GM12878 (cell line): ENCODE measurements around the gene TBC1D5. TPM values are rescaled to one million over a fixed set of nuclear protein-coding genes. Genes with fewer than 3 reads are reported as not detected.

ENCODE experiments used
- BHLHE40 ChIP-seq, 2 experiments: fragments of 450-650 bp in 1 of 2; IDR thresholded peaks; 2 replicates each; pipeline ENCODE4 v1.6.1; 2011 to 2017; ENCODE audit warnings: low read depth in 2 of 2, borderline replicate concordance in 1 of 2, improper control_type of control experiment in 1 of 2, low read length in 1 of 2, mild to moderate bottlenecking in 1 of 2
- EP300 ChIP-seq, 2 experiments: fragments of 150-350 bp in 1 of 2; IDR thresholded peaks; 2 replicates each; pipeline ENCODE4 v1.6.1; 2011 to 2012; ENCODE audit warnings: low read depth in 2 of 2, low read length in 2 of 2, borderline replicate concordance in 1 of 2, improper control_type of control experiment in 1 of 2, inconsistent platforms in 1 of 2; ENCODE audit not compliant: control insufficient read depth in 1 of 2
- ESRRA ChIP-seq: IDR thresholded peaks from 2 replicates; pipeline ENCODE4 v1.6.1; 2012; ENCODE audit warnings: mild to moderate bottlenecking, low read length, improper control_type of control experiment
- HDAC6 ChIP-seq: fragments of 200-600 bp; sonication (generic); IDR thresholded peaks from one replicate; pipeline ENCODE4 v1.8.0; 2017; ENCODE audit warnings: antibody characterized with exemption; ENCODE audit not compliant: unreplicated experiment
- KLF5 ChIP-seq: fragments of 450-650 bp; IDR thresholded peaks from 2 replicates; pipeline ENCODE4 v1.6.1; 2014; ENCODE audit warnings: mild to moderate bottlenecking; ENCODE audit not compliant: partially characterized antibody
- MEF2A ChIP-seq: IDR thresholded peaks from 2 replicates; pipeline ENCODE4 v1.6.1; 2011; ENCODE audit warnings: low read depth, mild to moderate bottlenecking, low read length, moderate library complexity; ENCODE audit not compliant: insufficient read depth
- MEF2B ChIP-seq: fragments of 450-650 bp; IDR thresholded peaks from 2 replicates; pipeline ENCODE4 v1.6.1; 2018; ENCODE audit warnings: mild to moderate bottlenecking, moderate library complexity; ENCODE audit not compliant: partially characterized antibody, poor library complexity, severe bottlenecking
- NFIC ChIP-seq: IDR thresholded peaks from 2 replicates; pipeline ENCODE4 v1.6.1; 2012; ENCODE audit warnings: low read depth, mild to moderate bottlenecking, inconsistent platforms, low read length, moderate library complexity
- PAX8 ChIP-seq: fragments of 450-650 bp; IDR thresholded peaks from 2 replicates; pipeline ENCODE4 v1.6.1; 2017; ENCODE audit warnings: mild to moderate bottlenecking, moderate library complexity
- POU2F2 ChIP-seq: IDR thresholded peaks from 3 replicates; pipeline ENCODE4 v1.6.1; 2011; ENCODE audit warnings: low read depth, mild to moderate bottlenecking, low read length, borderline replicate concordance
- RB1 ChIP-seq: fragments of 450-650 bp; formaldehyde crosslinking; IDR thresholded peaks from 2 replicates; pipeline ENCODE4 v1.6.1; 2017; ENCODE audit warnings: mild to moderate bottlenecking, borderline replicate concordance
- RBBP5 ChIP-seq: fragments of 200-600 bp; sonication (generic); conservative IDR thresholded peaks from 2 replicates; pipeline ENCODE4 v1.6.1; 2016
- RUNX3 ChIP-seq: IDR thresholded peaks from 2 replicates; pipeline ENCODE4 v1.6.1; 2012; ENCODE audit warnings: low read length, inconsistent platforms
- TARDBP ChIP-seq: IDR thresholded peaks from 2 replicates; pipeline ENCODE4 v1.6.1; 2016; ENCODE audit warnings: borderline replicate concordance
- ZNF24 ChIP-seq: fragments of 450-650 bp; IDR thresholded peaks from 2 replicates; pipeline ENCODE4 v1.6.1; 2017; ENCODE audit warnings: antibody characterized with exemption, mild to moderate bottlenecking
- ZNF384 ChIP-seq: IDR thresholded peaks from 2 replicates; pipeline ENCODE4 v1.6.1; 2012; ENCODE audit warnings: low read depth, mild to moderate bottlenecking, low read length, improper control_type of control experiment, borderline replicate concordance
- polyA plus RNA-seq, 11 experiments: library from polyadenylated mRNA; depleted of rRNA in 4 of 11; unstranded in 6 of 11; stranded (reverse) in 5 of 11; fragments of >200 nt; fragmentation: Nextera tagmentation in 4 of 11; fragmentation: Illumina TruSeq in 1 of 11; extraction: Ambion mirVana in 4 of 11; extraction: Trizol in 1 of 11; gene quantifications; 1 replicate in 1 of 11; 2 replicates in 10 of 11; pipeline versions ENCODE4 v1.2.1 to v1.2.3, GENCODE V29; 2011 to 2016; ENCODE audit warnings: inconsistent platforms in 2 of 11, missing spikeins in 2 of 11, low read depth in 1 of 11
- total RNA-seq, 4 experiments: library from RNA; depleted of rRNA in 3 of 4; stranded (reverse); fragments of >200 nt in 3 of 4; fragmentation: Illumina TruSeq in 1 of 4; extraction: Trizol in 1 of 4; gene quantifications; 2 replicates each; pipeline versions ENCODE4 v1.2.1 to v1.2.3, GENCODE V29; 2013 to 2021
- TF ChIP-seq, protein P1 (sequence below): fragments of 450-650 bp; formaldehyde crosslinking; IDR thresholded peaks from 2 replicates; pipeline ENCODE4 v1.4.0; 2022; ENCODE audit warnings: mild to moderate bottlenecking, moderate library complexity
- TF ChIP-seq, protein P2 (sequence below): fragments of 450-650 bp; IDR thresholded peaks from 2 replicates; pipeline ENCODE4 v1.6.1; 2016; ENCODE audit warnings: mild to moderate bottlenecking, moderate library complexity, borderline replicate concordance
- TF ChIP-seq, protein P3 (sequence below): fragments of 450-650 bp; IDR thresholded peaks from 2 replicates; pipeline ENCODE4 v1.6.1; 2016; ENCODE audit warnings: mild to moderate bottlenecking
- TF ChIP-seq, protein P4 (sequence below): fragments of 450-650 bp; IDR thresholded peaks from 2 replicates; pipeline ENCODE4 v1.6.1; 2017; ENCODE audit warnings: mild to moderate bottlenecking

The TBC1D5 gene
- total and polyA plus RNA-seq, 10 of the 15 experiments (the other 5 are each of a cell fraction or from before 2014, with no cell fraction given): 5.5 to 61.0 (median 43.8) TPM

DNA sequence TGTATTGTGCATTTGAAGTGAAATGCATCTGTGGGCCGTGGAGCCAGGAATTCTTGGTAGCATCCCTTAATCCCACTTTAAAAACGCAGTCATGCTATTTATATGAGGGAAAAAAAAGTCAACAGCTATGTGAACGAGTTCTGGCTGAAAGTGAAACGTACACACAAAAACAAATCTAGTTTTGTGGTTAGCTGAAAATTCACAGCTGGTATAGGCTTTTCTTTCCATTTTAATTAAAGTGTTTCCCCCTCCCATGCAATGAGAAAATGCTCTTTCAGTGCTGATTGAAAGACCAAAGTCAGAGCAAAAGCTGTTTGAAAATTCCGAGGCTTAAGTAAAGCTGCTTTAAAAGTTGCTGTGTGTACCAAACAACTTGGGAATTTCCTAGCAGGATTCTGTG is 560.3 kb downstream of the TBC1D5 start (continued):
- TF ChIP-seq RB1 (peak; percentile 36; the same call in 1 of the 2 replicates), RUNX3 (peak; percentile 99), TARDBP (no peak), NFIC (peak; percentile 96), BHLHE40 (IDR thresholded peaks at IDR 0.05; ENCODE audit: borderline replicate concordance in 1 of 2, low read depth in 2 of 2, low read length in 1 of 2) (peak; percentile 71 to 81; a peak in 3 of 4 replicates), EP300 (IDR thresholded peaks at IDR 0.05; ENCODE audit: borderline replicate concordance in 1 of 2, control insufficient read depth in 1 of 2, low read depth in 2 of 2, low read length in 2 of 2) (peak; percentile 91 to 96), HDAC6 (no peak), ESRRA (no peak), ZNF384 (peak; percentile 86), MEF2B (peak; percentile 82), ZNF24 (no peak), PAX8 (peak; percentile 28; the same call in 1 of the 2 replicates), RBBP5 (no peak), KLF5 (peak; percentile 76), MEF2A (peak; percentile 92), POU2F2 (peak; percentile 75; the same call in 1 of the 3 replicates)
- TF ChIP-seq, protein P1, sequence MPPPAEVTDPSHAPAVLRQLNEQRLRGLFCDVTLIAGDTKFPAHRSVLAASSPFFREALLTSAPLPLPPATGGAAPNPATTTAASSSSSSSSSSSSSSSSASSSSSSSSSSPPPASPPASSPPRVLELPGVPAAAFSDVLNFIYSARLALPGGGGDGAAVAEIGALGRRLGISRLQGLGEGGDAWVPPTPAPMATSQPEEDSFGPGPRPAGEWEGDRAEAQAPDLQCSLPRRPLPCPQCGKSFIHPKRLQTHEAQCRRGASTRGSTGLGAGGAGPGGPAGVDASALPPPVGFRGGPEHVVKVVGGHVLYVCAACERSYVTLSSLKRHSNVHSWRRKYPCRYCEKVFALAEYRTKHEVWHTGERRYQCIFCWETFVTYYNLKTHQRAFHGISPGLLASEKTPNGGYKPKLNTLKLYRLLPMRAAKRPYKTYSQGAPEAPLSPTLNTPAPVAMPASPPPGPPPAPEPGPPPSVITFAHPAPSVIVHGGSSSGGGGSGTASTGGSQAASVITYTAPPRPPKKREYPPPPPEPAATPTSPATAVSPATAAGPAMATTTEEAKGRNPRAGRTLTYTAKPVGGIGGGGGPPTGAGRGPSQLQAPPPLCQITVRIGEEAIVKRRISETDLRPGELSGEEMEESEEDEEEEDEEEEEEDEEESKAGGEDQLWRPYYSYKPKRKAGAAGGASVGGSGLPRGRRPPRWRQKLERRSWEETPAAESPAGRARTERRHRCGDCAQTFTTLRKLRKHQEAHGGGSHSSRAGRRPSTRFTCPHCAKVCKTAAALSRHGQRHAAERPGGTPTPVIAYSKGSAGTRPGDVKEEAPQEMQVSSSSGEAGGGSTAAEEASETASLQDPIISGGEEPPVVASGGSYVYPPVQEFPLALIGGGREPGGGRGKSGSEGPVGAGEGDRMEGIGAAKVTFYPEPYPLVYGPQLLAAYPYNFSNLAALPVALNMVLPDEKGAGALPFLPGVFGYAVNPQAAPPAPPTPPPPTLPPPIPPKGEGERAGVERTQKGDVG (CRISPR knock-in tag): no peak
- TF ChIP-seq, protein P2, sequence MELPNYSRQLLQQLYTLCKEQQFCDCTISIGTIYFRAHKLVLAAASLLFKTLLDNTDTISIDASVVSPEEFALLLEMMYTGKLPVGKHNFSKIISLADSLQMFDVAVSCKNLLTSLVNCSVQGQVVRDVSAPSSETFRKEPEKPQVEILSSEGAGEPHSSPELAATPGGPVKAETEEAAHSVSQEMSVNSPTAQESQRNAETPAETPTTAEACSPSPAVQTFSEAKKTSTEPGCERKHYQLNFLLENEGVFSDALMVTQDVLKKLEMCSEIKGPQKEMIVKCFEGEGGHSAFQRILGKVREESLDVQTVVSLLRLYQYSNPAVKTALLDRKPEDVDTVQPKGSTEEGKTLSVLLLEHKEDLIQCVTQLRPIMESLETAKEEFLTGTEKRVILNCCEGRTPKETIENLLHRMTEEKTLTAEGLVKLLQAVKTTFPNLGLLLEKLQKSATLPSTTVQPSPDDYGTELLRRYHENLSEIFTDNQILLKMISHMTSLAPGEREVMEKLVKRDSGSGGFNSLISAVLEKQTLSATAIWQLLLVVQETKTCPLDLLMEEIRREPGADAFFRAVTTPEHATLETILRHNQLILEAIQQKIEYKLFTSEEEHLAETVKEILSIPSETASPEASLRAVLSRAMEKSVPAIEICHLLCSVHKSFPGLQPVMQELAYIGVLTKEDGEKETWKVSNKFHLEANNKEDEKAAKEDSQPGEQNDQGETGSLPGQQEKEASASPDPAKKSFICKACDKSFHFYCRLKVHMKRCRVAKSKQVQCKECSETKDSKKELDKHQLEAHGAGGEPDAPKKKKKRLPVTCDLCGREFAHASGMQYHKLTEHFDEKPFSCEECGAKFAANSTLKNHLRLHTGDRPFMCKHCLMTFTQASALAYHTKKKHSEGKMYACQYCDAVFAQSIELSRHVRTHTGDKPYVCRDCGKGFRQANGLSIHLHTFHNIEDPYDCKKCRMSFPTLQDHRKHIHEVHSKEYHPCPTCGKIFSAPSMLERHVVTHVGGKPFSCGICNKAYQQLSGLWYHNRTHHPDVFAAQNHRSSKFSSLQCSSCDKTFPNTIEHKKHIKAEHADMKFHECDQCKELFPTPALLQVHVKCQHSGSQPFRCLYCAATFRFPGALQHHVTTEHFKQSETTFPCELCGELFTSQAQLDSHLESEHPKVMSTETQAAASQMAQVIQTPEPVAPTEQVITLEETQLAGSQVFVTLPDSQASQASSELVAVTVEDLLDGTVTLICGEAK: 0 out of 2 replicates have a peak, but pooled peaks have one; percentile 9
- TF ChIP-seq, protein P3, sequence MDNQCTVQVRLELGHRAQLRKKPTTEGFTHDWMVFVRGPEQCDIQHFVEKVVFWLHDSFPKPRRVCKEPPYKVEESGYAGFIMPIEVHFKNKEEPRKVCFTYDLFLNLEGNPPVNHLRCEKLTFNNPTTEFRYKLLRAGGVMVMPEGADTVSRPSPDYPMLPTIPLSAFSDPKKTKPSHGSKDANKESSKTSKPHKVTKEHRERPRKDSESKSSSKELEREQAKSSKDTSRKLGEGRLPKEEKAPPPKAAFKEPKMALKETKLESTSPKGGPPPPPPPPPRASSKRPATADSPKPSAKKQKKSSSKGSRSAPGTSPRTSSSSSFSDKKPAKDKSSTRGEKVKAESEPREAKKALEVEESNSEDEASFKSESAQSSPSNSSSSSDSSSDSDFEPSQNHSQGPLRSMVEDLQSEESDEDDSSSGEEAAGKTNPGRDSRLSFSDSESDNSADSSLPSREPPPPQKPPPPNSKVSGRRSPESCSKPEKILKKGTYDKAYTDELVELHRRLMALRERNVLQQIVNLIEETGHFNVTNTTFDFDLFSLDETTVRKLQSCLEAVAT: peak; percentile 56; the same call in 1 of the 2 replicates
- TF ChIP-seq, protein P4, sequence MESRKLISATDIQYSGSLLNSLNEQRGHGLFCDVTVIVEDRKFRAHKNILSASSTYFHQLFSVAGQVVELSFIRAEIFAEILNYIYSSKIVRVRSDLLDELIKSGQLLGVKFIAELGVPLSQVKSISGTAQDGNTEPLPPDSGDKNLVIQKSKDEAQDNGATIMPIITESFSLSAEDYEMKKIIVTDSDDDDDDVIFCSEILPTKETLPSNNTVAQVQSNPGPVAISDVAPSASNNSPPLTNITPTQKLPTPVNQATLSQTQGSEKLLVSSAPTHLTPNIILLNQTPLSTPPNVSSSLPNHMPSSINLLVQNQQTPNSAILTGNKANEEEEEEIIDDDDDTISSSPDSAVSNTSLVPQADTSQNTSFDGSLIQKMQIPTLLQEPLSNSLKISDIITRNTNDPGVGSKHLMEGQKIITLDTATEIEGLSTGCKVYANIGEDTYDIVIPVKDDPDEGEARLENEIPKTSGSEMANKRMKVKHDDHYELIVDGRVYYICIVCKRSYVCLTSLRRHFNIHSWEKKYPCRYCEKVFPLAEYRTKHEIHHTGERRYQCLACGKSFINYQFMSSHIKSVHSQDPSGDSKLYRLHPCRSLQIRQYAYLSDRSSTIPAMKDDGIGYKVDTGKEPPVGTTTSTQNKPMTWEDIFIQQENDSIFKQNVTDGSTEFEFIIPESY: no peak
